GM23338 (cell line): ENCODE measurements around the gene ADORA1. TPM values are rescaled to one million over a fixed set of nuclear protein-coding genes. Genes with fewer than 3 reads are reported as not detected.

Source experiments
- ATAC-seq: fragments of 200-7000 bp; cut with Tn5 transposase; 3 replicates; pipeline ENCODE4 v1.9.1; 2020
- DNase-seq: peaks from one replicate; pipeline ENCODE4 v3.0.0-alpha.2; 2015; ENCODE audit warnings: low spot score
- H2AFZ ChIP-seq: fragments of 200-600 bp; sonication (generic); 2 replicates; pipeline ENCODE4 v1.8.0; 2016; ENCODE audit warnings: antibody characterized with exemption, mild to moderate bottlenecking, moderate library complexity
- H3F3A ChIP-seq: fragments of 200-600 bp; sonication (generic); replicated peaks from 2 replicates; pipeline ENCODE4 v1.8.0; 2017; ENCODE audit warnings: antibody characterized with exemption, mixed run types, low read depth
- H3K27ac ChIP-seq: fragments of 200-600 bp; sonication (generic); 2 replicates; pipeline ENCODE4 v1.6.1; 2016; ENCODE audit warnings: low read depth
- H3K27me3 ChIP-seq: fragments of 200-600 bp; sonication (generic); 2 replicates; pipeline ENCODE4 v1.8.0; 2016; ENCODE audit warnings: mild to moderate bottlenecking, mixed run types, moderate library complexity; ENCODE audit not compliant: insufficient read depth
- H3K36me3 ChIP-seq: fragments of 200-600 bp; sonication (generic); 2 replicates; pipeline ENCODE4 v1.8.0; 2016; ENCODE audit warnings: mild to moderate bottlenecking; ENCODE audit not compliant: insufficient read depth
- H3K4me1 ChIP-seq: fragments of 200-600 bp; sonication (generic); 2 replicates; pipeline ENCODE4 v1.8.0; 2016; ENCODE audit warnings: mild to moderate bottlenecking, moderate library complexity; ENCODE audit not compliant: insufficient read depth
- H3K4me2 ChIP-seq: fragments of 200-600 bp; sonication (generic); 2 replicates; pipeline ENCODE4 v1.7.1; 2017; ENCODE audit warnings: mixed run types
- H3K4me3 ChIP-seq: fragments of 200-600 bp; sonication (generic); 2 replicates; pipeline ENCODE4 v1.6.1; 2016; ENCODE audit warnings: mixed run types
- H3K79me2 ChIP-seq: fragments of 200-600 bp; sonication (generic); replicated peaks from 2 replicates; pipeline ENCODE4 v1.8.0; 2017; ENCODE audit warnings: mild to moderate bottlenecking; ENCODE audit not compliant: insufficient read depth
- H3K9me2 ChIP-seq: fragments of 200-600 bp; sonication (generic); 2 replicates; pipeline ENCODE4 v1.8.0; 2017; ENCODE audit not compliant: insufficient read depth
- H4K20me1 ChIP-seq: fragments of 200-600 bp; sonication (generic); replicated peaks from 2 replicates; pipeline ENCODE4 v1.8.0; 2017; ENCODE audit warnings: mild to moderate bottlenecking; ENCODE audit not compliant: insufficient read depth
- H3K27ac Mint-ChIP-seq: 2 replicates; pipeline ENCODE4 v1.8.0; 2020; ENCODE audit warnings: inconsistent platforms, mild to moderate bottlenecking, moderate library complexity, mixed read lengths
- H3K27me3 Mint-ChIP-seq: 3 replicates; pipeline ENCODE4 v1.8.0; 2022; ENCODE audit warnings: low read depth, mild to moderate bottlenecking, moderate library complexity, mixed read lengths, inconsistent platforms; ENCODE audit not compliant: insufficient read depth, poor library complexity
- H3K36me3 Mint-ChIP-seq: 3 replicates; pipeline ENCODE4 v1.8.0; 2021; ENCODE audit warnings: low read depth, mild to moderate bottlenecking, inconsistent platforms, moderate library complexity, mixed read lengths
- H3K4me1 Mint-ChIP-seq: 3 replicates; pipeline ENCODE4 v1.8.0; 2020; ENCODE audit warnings: mild to moderate bottlenecking, inconsistent platforms, mixed read lengths
- H3K4me3 Mint-ChIP-seq: 3 replicates; pipeline ENCODE4 v1.8.0; 2021; ENCODE audit warnings: moderate library complexity, mild to moderate bottlenecking, inconsistent platforms, mixed read lengths
- H3K9me3 Mint-ChIP-seq: 3 replicates; pipeline ENCODE4 v1.8.0; 2020; ENCODE audit warnings: moderate library complexity, mild to moderate bottlenecking, inconsistent platforms, mixed read lengths
- CTCF ChIP-seq, 2 experiments: fragments of 200-600 bp in 1 of 2; sonication (generic) in 1 of 2; conservative IDR thresholded peaks; 2 replicates each; pipeline versions ENCODE4 v1.5.1 to v1.6.1; 2016 to 2017; ENCODE audit warnings: antibody characterized with exemption in 2 of 2, low read depth in 2 of 2, mild to moderate bottlenecking in 2 of 2, moderate library complexity in 1 of 2
- ETS1 ChIP-seq: IDR thresholded peaks from 2 replicates; pipeline ENCODE4 v1.6.1; 2016; ENCODE audit warnings: antibody characterized with exemption
- EZH2 ChIP-seq: fragments of 200-600 bp; sonication (generic); IDR thresholded peaks from one replicate; pipeline ENCODE4 v1.8.0; 2017; ENCODE audit warnings: antibody characterized with exemption, mild to moderate bottlenecking, low read depth; ENCODE audit not compliant: unreplicated experiment
- EZH2phosphoT487 ChIP-seq: fragments of 200-600 bp; sonication (generic); IDR thresholded peaks from one replicate; pipeline ENCODE4 v1.8.1; 2018; ENCODE audit warnings: antibody characterized with exemption; ENCODE audit not compliant: unreplicated experiment
- NANOG ChIP-seq: IDR thresholded peaks from 2 replicates; pipeline ENCODE4 v1.6.1; 2016; ENCODE audit warnings: antibody characterized with exemption, borderline replicate concordance
- STAT1 ChIP-seq: IDR thresholded peaks from one replicate; pipeline ENCODE4 v1.6.1; 2016; ENCODE audit warnings: antibody characterized with exemption; ENCODE audit not compliant: unreplicated experiment
- ZNF114 ChIP-seq: fragments of 250-450 bp; sonication (Bioruptor Pico); IDR thresholded peaks from 2 replicates; pipeline ENCODE4 v1.5.0; 2020; ENCODE audit warnings: mild to moderate bottlenecking, moderate library complexity
- ZNF331 ChIP-seq: fragments of 250-450 bp; sonication (Bioruptor Pico); IDR thresholded peaks from 2 replicates; pipeline ENCODE4 v1.5.0; 2020; ENCODE audit warnings: low read depth, mild to moderate bottlenecking, moderate library complexity
- ZNF462 ChIP-seq: fragments of 250-450 bp; sonication (Bioruptor Pico); IDR thresholded peaks from 2 replicates; pipeline ENCODE4 v1.5.0; 2020; ENCODE audit warnings: mild to moderate bottlenecking, moderate library complexity
- polyA plus RNA-seq: library from polyadenylated mRNA; unstranded; fragments of >200 nt; fragmentation: Nextera tagmentation; extraction: Ambion mirVana; gene quantifications from 2 replicates; pipeline ENCODE4 v1.2.1, GENCODE V29; 2016
- total RNA-seq: library from RNA; depleted of rRNA; stranded (reverse); fragments of >200 nt; shearing (Covaris generic); gene quantifications from 2 replicates; pipeline ENCODE4 v1.2.3, GENCODE V29; 2014

Gene ADORA1
- total and polyA plus RNA-seq, 2 experiments from 2014 or later = 0.63 to 1.8 TPM

GRCh38 chr1:203186446-203187303 is 59.1 kb downstream of the ADORA1 start, which contains the start of gene CHI3L1:
Gene CHI3L1, minus strand, starts transcription at chr1:203186704. Its CDS starts 81 bp downstream, at chr1:203186623.
- Mint-ChIP-seq H3K36me3 (no peaks in the 10 kb centered on the region), H3K27ac (0 out of 2 replicates have a peak within 1 kb of the TSS, but pooled peaks have one; percentile 56), H3K4me1 (peaks cover 33% of the 10 kb centered on the region), H3K27me3 (peaks cover 3% of the 10 kb centered on the region), H3K9me3 (no peaks in the 10 kb centered on the region), H3K4me3 (peak within 1 kb of the TSS; percentile 38; the same call in 2 of the 3 replicates)
- Histone ChIP-seq H3K4me3 (no peak within 1 kb of the TSS), H3K27me3 (no peaks in the 10 kb centered on the region), H3K79me2 (no peaks in the 10 kb centered on the region), H3K9me2 (0 out of 2 replicates have a peak, but pooled peaks cover 5% of the 10 kb centered on the region), H4K20me1 (no peaks in the 10 kb centered on the region), H3K27ac (no peak within 1 kb of the TSS), H2AFZ (peak within 1 kb of the TSS; percentile 98), H3K4me1 (peaks cover 17% of the 10 kb centered on the region), H3F3A (no peaks in the 10 kb centered on the region), H3K4me2 (peak within 1 kb of the TSS; percentile 66), H3K36me3 (no peaks in the 10 kb centered on the region)
- ATAC-seq (peak; percentile 78), DNase-seq (peak; percentile 44)
- TF ChIP-seq CTCF (conservative IDR thresholded peaks at IDR 0.05; ENCODE audit: low read depth in 2 of 2) (no peak), ZNF331 (CRISPR knock-in tag) (no peak)

GRCh38 chr1:203187304-203187685 is 59.8 kb downstream of the ADORA1 start:
- H3F3A ChIP-seq = no peaks in the 10 kb centered on the region
- H4K20me1 ChIP-seq = no peaks in the 10 kb centered on the region
- H3K4me3 ChIP-seq = no peak overlapping the region
- no peaks in the 10 kb centered on the region for H3K36me3 ChIP-seq
- 0 out of 2 replicates have a peak, but pooled peaks cover 5% of the 10 kb centered on the region for H3K9me2 ChIP-seq
- peaks cover 17% of the 10 kb centered on the region for H3K4me1 ChIP-seq
- no peaks in the 10 kb centered on the region for H3K9me3 Mint-ChIP-seq
- H3K36me3 Mint-ChIP-seq = no peaks in the 10 kb centered on the region
- DNase-seq (no peak), ATAC-seq (peak; percentile 42)
- peak overlapping the region; percentile 98 for H2AFZ ChIP-seq
- H3K4me3 Mint-ChIP-seq = peak overlapping the region; percentile 38; the same call in 1 of the 3 replicates
- H3K27ac ChIP-seq = no peak overlapping the region
- H3K27me3 Mint-ChIP-seq = peaks cover under 1% of the 10 kb centered on the region
- H3K4me1 Mint-ChIP-seq = peaks cover 33% of the 10 kb centered on the region
- no peak overlapping the region for H3K27ac Mint-ChIP-seq
- H3K27me3 ChIP-seq = no peaks in the 10 kb centered on the region
- 0 out of 2 replicates have a peak overlapping the region, but pooled peaks have one; percentile 66 for H3K4me2 ChIP-seq
- no peaks in the 10 kb centered on the region for H3K79me2 ChIP-seq
- TF ChIP-seq STAT1 = no peak
- TF ChIP-seq ZNF114 (CRISPR knock-in tag) = no peak
- TF ChIP-seq EZH2phosphoT487 = no peak
- TF ChIP-seq ZNF331 (CRISPR knock-in tag) = no peak
- TF ChIP-seq ETS1 = no peak
- no peak for TF ChIP-seq NANOG
- TF ChIP-seq EZH2 = no peak
- no peak for TF ChIP-seq ZNF462 (CRISPR knock-in tag)
